OCI-LY1 (cell line): ENCODE measurements around the gene TDRD10.

Experiments
- H2AFZ ChIP-seq: fragments of 200-600 bp; sonication (generic), shearing (Covaris generic); 2 replicates; pipeline ENCODE4 v1.6.0; 2014; ENCODE audit warnings: antibody characterized with exemption, mild to moderate bottlenecking, low read length
- H3F3A ChIP-seq: fragments of 200-600 bp; sonication (generic), shearing (Covaris generic); 2 replicates; pipeline ENCODE4 v1.6.0; 2014; ENCODE audit warnings: mild to moderate bottlenecking, antibody characterized with exemption, low read length, moderate library complexity; ENCODE audit not compliant: insufficient read depth
- H3K27ac ChIP-seq: fragments of 200-600 bp; sonication (generic); 2 replicates; pipeline ENCODE4 v1.5.1; 2014; ENCODE audit warnings: low read length, mixed run types, mild to moderate bottlenecking, low read depth; ENCODE audit not compliant: poor library complexity, severe bottlenecking
- H3K27me3 ChIP-seq: fragments of 200-600 bp; sonication (generic); 2 replicates; pipeline ENCODE4 v1.6.0; 2014; ENCODE audit warnings: antibody characterized with exemption, mild to moderate bottlenecking, low read length, moderate library complexity; ENCODE audit not compliant: insufficient read depth
- H3K36me3 ChIP-seq: fragments of 200-600 bp; sonication (generic); 2 replicates; pipeline ENCODE4 v1.6.1; 2014; ENCODE audit warnings: mild to moderate bottlenecking, antibody characterized with exemption, low read length, moderate library complexity, mixed read lengths; ENCODE audit not compliant: insufficient read depth
- H3K4me1 ChIP-seq: fragments of 200-600 bp; sonication (generic); 2 replicates; pipeline ENCODE4 v1.5.1; 2014; ENCODE audit warnings: mild to moderate bottlenecking, low read length, moderate library complexity; ENCODE audit not compliant: insufficient read depth, severe bottlenecking
- H3K4me2 ChIP-seq: fragments of 200-600 bp; sonication (generic), shearing (Covaris generic); 2 replicates; pipeline ENCODE4 v1.6.1; 2014; ENCODE audit warnings: low read length
- H3K4me3 ChIP-seq: fragments of 200-600 bp; sonication (generic); 2 replicates; pipeline ENCODE4 v1.5.1; 2014; ENCODE audit warnings: low read length, low read depth, mild to moderate bottlenecking, mixed read lengths; ENCODE audit not compliant: poor library complexity, severe bottlenecking
- H3K79me2 ChIP-seq: fragments of 200-600 bp; shearing (Covaris generic); 2 replicates; pipeline ENCODE4 v1.6.1; 2016; ENCODE audit warnings: mixed run types, low read length, mixed read lengths; ENCODE audit not compliant: insufficient read depth
- H3K9ac ChIP-seq: fragments of 200-600 bp; sonication (generic), shearing (Covaris generic); 2 replicates; pipeline ENCODE4 v1.6.1; 2014; ENCODE audit warnings: mild to moderate bottlenecking, low read length, mixed read lengths
- H3K9me2 ChIP-seq: fragments of 200-600 bp; sonication (generic), shearing (Covaris generic); 2 replicates; pipeline ENCODE4 v1.6.1; 2014; ENCODE audit warnings: low read depth, mild to moderate bottlenecking, low read length, mixed read lengths
- H3K9me3 ChIP-seq: fragments of 200-600 bp; shearing (Covaris generic); 2 replicates; pipeline ENCODE4 v1.6.1; 2014; ENCODE audit warnings: low read length, mixed read lengths
- H4K20me1 ChIP-seq: fragments of 200-600 bp; sonication (generic), shearing (Covaris generic); 2 replicates; pipeline ENCODE4 v1.6.0; 2016; ENCODE audit warnings: mild to moderate bottlenecking, low read length; ENCODE audit not compliant: insufficient read depth
- CTCF ChIP-seq: fragments of 200-600 bp; sonication (generic), shearing (Covaris generic); IDR thresholded peaks from 2 replicates; pipeline ENCODE4 v1.5.1; 2017; ENCODE audit warnings: mild to moderate bottlenecking, antibody characterized with exemption, low read length, moderate library complexity, mixed read lengths
- EZH2 ChIP-seq: fragments of 200-600 bp; sonication (generic), shearing (Covaris generic); IDR thresholded peaks from 2 replicates; pipeline ENCODE4 v1.8.0; 2017; ENCODE audit warnings: borderline replicate concordance, mixed run types, mild to moderate bottlenecking, antibody characterized with exemption, low read length, moderate library complexity, mixed read lengths

The TDRD10 gene

GRCh38 chr1:154583773-154584172, 81.8 kb downstream of the TDRD10 start:
- H4K20me1 ChIP-seq = no peaks in the 10 kb centered on the region

GRCh38 chr1:154584267-154584994, 82.4 kb downstream of the TDRD10 start:
- Histone ChIP-seq H3K27ac (peak overlapping the region; percentile 37), H3K4me2 (no peak overlapping the region), H3K4me3 (no peak overlapping the region), H3K4me1 (peaks cover 11% of the 10 kb centered on the region), H3K9me3 (no peaks in the 10 kb centered on the region), H4K20me1 (no peaks in the 10 kb centered on the region), H3K27me3 (no peaks in the 10 kb centered on the region), H3K79me2 (no peaks in the 10 kb centered on the region), H3F3A (0 out of 2 replicates have a peak, but pooled peaks cover 3% of the 10 kb centered on the region), H3K9me2 (no peaks in the 10 kb centered on the region), H3K9ac (no peak overlapping the region), H2AFZ (no peak overlapping the region), H3K36me3 (peaks cover 98% of the 10 kb centered on the region)
- TF ChIP-seq CTCF = peak; percentile 39; the same call in 1 of the 2 replicates
- TF ChIP-seq EZH2 = no peak

More at GRCh38 chr1:154583773-154584172, 81.8 kb downstream of the TDRD10 start:
- Histone ChIP-seq H3K9me3 (no peaks in the 10 kb centered on the region), H3K27me3 (no peaks in the 10 kb centered on the region), H3K4me3 (no peak overlapping the region), H3F3A (0 out of 2 replicates have a peak, but pooled peaks cover 3% of the 10 kb centered on the region), H3K36me3 (peaks cover 98% of the 10 kb centered on the region), H3K4me1 (peaks cover 11% of the 10 kb centered on the region), H3K4me2 (no peak overlapping the region), H3K9me2 (no peaks in the 10 kb centered on the region), H3K79me2 (no peaks in the 10 kb centered on the region), H2AFZ (no peak overlapping the region), H3K27ac (no peak overlapping the region), H3K9ac (no peak overlapping the region)
- no peak for TF ChIP-seq CTCF
- TF ChIP-seq EZH2 = no peak

- TF ChIP-seq CTCF = no peak
- no peak for TF ChIP-seq EZH2
- Histone ChIP-seq H3K27me3 (no peaks in the 10 kb centered on the region), H3K9me2 (no peaks in the 10 kb centered on the region), H3F3A (0 out of 2 replicates have a peak, but pooled peaks cover 3% of the 10 kb centered on the region), H2AFZ (no peak overlapping the region), H4K20me1 (no peaks in the 10 kb centered on the region), H3K36me3 (peaks cover 98% of the 10 kb centered on the region), H3K4me2 (no peak overlapping the region), H3K9me3 (no peaks in the 10 kb centered on the region), H3K4me1 (peaks cover 11% of the 10 kb centered on the region), H3K27ac (no peak overlapping the region), H3K79me2 (no peaks in the 10 kb centered on the region), H3K4me3 (no peak overlapping the region), H3K9ac (no peak overlapping the region)
Measured at GRCh38 chr1:154586231-154586630, 84.2 kb downstream of the TDRD10 start.
